ENCODE measurements around the gene MICAL2.

The MICAL2 gene, protein sequence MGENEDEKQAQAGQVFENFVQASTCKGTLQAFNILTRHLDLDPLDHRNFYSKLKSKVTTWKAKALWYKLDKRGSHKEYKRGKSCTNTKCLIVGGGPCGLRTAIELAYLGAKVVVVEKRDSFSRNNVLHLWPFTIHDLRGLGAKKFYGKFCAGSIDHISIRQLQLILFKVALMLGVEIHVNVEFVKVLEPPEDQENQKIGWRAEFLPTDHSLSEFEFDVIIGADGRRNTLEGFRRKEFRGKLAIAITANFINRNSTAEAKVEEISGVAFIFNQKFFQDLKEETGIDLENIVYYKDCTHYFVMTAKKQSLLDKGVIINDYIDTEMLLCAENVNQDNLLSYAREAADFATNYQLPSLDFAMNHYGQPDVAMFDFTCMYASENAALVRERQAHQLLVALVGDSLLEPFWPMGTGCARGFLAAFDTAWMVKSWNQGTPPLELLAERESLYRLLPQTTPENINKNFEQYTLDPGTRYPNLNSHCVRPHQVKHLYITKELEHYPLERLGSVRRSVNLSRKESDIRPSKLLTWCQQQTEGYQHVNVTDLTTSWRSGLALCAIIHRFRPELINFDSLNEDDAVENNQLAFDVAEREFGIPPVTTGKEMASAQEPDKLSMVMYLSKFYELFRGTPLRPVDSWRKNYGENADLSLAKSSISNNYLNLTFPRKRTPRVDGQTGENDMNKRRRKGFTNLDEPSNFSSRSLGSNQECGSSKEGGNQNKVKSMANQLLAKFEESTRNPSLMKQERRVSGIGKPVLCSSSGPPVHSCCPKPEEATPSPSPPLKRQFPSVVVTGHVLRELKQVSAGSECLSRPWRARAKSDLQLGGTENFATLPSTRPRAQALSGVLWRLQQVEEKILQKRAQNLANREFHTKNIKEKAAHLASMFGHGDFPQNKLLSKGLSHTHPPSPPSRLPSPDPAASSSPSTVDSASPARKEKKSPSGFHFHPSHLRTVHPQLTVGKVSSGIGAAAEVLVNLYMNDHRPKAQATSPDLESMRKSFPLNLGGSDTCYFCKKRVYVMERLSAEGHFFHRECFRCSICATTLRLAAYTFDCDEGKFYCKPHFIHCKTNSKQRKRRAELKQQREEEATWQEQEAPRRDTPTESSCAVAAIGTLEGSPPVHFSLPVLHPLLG

GRCh38 chr11:12110201-12110713 lies at the start of gene MICAL2:
TSS of gene MICAL2 (plus strand) at chr11:12110590. CDS start at chr11:12162156, 51,566 bp downstream.
- DNase-seq: peak; percentile 95

- no peak for DNase-seq
Observed at GRCh38 chr11:12061851-12062560, 48.4 kb upstream of the MICAL2 start.

DNA sequence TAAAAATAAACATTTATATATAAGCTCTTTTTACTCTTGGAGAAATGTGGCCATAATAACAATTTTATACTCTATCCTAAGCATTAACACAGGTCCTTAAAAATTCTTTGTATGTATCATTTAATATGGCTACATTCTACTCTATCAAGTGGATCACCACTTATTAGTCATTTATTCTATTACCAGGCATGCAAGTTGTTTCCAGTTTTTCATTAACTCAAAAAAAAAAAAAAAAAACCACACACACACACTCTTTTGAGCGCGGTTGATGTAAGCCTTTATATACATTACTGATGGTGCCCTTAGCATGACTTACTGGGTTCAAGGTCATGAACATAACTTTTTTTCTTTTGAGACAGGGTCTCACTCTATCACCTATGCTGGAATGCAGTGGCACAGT lies 47.1 kb upstream of the MICAL2 start:
- DNase-seq: no peak

- no peak for DNase-seq
Observed at GRCh38 chr11:12064136-12064953, 46.0 kb upstream of the MICAL2 start.

- no peak for DNase-seq
Observed at GRCh38 chr11:12064954-12065280, 45.5 kb upstream of the MICAL2 start.

- peak; percentile 39 for DNase-seq
Observed at GRCh38 chr11:12066056-12066798, 44.2 kb upstream of the MICAL2 start.

DNA sequence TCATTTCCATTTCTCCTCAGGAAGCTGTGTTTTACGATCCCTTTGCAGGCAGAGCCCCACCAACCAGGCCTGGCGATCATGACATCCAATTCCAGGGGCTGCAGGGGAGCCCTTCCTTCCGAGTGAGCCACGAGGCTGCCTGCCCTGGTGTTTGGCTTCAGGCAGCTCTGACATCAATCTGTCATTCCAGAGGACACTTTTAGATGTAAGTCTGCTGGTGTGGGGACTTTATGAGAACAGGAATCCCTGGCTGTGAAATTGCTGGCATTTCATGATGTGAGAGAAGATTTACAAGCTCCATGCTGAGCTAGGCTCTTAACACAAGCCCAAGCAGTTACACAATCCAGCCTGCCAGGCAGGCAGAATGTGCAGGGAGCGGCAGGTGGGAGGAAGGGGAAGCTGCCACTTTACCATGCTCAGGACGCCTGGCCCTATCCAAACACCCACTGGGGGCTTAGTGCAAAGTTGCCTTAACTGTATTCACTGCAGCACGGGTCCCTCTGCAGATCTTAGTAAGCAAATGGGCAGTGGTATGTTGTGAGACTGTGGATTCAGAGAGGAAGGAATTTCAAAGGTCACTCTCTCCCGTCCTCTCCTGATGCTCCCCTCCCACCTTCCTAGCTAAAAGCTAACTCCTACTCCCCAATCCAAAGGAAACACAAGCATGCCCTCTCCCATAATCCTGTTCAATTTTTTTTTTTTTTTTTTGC lies 43.4 kb upstream of the MICAL2 start:
- DNase-seq: peak; percentile 47

GRCh38 chr11:12067796-12068357 lies 42.5 kb upstream of the MICAL2 start:
- no peak for DNase-seq

DNA sequence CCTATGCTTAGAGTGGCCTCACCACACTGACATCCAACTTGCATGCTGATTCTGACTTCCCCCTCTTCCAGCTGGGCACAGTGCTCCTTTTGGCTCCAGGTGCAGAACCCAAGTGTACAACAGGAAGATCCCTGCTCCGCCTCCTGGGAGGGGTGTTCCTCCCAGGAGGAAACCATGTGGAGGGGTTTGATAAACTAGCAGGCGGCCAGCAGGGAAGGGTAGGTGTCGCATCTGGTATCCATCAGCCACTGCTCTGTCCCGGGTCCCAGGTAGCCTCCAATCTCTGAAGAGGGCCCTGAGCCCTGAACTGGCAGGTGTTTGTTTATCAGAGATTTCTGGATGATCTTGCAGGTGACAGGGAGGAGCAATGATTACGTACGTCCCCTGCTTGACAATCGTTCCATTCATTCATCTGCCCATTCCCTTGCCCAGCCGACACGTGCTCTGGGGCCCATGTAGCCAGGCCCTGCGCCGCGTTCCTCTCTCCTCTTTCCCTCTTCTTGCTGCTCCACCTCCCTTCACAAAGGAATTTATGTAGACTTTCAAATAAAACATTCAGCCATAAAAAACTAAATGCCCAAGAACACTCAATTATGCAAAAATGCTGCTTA lies 41.2 kb upstream of the MICAL2 start:
- no peak for DNase-seq

DNA sequence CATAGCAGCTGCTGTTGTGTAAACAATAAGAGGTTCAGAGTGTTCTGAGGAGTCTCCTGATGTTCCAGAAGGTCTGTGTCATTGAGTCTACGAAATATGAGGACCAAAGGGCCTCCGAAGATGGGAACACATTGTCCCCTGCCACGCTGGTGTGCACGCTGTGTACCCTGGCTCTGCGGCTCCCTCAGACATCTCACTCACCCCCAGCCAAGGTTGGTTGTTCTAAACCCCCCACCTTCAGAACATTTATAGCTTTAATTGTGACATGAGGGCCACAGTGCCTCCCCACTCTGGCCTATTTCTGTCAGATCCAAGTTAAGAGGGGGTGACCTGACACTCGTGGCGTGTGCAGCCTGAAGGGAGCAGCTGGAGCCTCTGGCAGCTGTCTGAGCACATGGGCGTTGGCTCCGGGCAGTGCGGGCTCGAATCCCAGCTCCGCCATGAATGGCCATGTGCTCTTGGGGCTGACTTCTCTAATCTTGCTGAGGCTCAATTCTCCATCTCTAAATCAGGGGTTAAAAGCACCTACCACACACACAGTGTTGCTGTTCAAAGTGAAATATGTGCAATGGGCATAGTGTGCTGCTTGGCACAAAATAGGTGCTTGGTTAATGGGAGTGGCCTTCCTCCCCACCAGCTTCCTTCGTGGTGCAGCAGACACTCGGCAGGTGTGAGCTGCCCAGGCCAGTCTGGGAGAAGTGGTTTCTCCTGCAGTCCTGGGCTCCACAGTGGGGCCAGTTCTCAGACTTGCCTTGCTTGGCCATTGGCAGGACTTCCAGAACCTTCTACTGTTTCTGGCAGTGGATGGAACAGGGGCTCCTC lies 39.7 kb upstream of the MICAL2 start:
- no peak for DNase-seq

DNA sequence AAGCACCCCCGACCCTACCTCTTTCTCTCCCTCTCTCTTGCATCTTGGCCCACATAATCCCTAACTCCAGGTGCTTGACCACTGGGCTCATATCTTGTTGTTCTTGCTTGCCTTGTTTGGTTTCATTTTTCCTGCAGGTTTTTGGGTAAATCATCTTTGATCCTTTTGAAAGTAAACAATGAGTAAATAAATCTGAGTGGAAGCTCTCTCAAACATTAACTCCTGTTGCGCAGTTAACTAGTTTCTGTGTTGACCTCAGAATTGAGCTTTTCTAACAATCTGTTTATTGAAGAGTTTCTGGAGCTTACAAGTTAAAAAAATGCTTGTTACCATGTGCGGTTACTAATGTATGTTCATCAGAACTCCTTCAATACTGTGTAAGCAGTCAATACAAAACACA lies 38.8 kb upstream of the MICAL2 start:
- no peak for DNase-seq

DNA sequence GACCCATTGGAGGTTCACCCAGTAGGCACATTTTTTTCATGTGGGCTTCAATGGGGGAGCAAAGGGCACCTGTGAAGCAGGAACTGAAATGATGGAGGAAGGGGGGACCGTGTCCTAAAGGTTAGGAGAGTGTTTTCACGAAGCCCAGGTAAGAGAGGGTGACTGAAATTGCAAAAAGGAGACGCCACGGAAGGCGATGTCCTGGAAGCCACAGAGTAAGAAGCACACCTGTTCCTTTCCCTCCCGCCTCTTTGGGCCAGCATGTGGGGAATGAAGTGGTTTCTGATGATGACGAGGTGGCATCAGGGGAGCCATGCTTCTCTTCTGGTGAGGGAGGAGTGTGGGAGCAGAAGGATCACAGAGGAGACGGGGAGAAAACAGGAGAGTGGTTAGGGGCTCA lies 37.0 kb upstream of the MICAL2 start:
- no peak for DNase-seq

GRCh38 chr11:12073886-12074285 lies 36.5 kb upstream of the MICAL2 start:
- no peak for DNase-seq

DNA sequence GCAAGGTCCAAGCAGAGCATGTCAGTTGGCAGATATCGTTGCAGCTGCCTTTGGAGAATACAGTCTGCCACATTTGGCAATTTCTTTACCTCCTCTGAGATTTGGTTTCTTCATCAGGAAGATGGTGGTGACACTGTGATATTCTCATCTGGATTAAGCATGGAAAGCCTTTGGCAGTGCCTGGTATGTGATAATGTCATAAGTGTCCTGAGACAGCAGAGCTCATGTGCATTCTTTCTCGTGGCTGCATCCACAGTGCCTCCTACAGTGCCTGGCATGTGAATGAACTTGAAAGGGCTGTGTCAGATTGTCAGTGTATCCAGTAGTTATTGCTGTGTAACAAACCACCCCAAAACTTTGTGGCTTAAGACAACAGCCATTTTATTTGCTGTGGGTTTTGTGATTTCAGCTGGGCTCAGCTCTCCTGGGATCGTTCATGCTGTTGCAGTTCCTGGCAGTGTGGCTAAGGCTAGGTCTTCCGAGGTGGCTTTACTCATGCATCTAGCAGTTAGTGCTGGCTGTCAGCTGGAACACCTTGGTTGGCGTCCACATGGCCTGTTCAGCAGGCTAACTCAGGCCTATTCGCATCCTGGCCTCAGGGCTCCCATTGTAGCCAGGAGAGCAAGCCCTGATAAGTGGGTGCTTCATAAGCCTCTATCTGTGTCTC lies 35.7 kb upstream of the MICAL2 start:
- DNase-seq: no peak

DNA sequence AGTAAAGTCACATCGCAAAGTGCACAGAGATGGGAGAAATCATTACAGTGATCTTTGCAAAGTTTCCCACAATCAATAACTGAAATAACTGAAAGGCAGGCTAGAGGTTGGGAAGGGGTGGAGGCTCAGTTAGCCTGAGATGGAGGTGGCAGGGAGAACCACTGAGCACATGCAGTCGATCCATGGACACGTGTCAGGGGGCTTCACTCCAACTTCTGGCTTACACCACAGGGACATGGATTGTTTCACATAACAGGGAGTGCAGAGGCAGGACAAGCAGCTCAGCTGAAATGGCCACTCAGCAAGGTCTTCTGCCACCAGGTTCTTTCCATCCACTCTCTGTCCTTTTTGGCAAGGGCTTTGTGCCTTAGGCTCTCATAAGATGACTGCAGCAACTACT lies 35.1 kb upstream of the MICAL2 start:
- no peak for DNase-seq

DNA sequence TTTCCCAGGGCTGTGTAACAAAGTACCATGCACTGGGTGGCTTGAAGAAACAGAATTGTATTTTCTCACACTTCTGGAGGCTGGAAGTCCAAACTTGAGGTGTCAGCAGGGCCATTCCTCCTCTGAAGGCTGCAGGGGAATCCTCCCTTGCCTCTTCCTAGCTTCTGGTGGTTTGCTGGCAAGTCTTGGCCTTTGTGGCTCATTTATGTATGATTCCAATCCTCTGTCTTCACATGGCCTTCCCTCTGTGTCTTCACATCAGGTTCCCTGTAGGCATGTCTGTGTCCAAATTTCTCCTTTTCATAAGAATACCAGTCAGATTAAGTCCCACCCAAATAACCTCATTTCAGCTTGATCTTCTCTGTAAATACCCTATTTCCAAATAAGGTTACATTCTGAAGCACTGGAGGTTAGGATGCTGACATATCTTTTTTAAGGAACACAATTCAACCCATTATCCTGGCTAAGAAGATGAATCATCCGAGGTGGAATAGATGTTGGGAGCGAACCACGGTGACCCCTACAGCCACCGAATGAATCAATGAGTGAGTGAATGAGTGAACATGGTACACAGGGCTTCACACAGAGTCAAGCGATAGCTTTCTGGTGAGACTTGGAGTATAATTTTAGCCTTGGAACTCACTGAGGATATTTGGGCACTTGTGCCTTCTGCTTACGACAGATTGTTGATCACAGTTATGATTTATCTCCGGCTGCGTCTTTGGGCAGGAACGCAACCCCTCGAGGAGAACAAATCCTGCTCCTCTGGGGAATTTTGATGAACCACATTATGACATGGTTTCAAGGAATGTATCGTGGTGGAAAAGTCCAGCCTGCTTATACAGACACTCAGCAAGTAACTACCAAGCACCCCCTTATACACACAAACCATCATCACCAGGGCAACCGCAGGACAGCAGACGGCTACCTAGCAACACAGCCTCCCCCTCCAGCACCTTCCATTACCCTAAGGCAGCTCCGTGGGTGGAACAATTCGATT lies 34.3 kb upstream of the MICAL2 start:
- DNase-seq: no peak

Measured in suppressor macrophage treated with lipopolysaccharide for 4 hours (primary cell).